Loucy (cell line): ENCODE results near the gene CDH12.

Experiments
- CTCF ChIP-seq: fragments of 200-600 bp; sonication (generic); conservative IDR thresholded peaks from 2 replicates; pipeline ENCODE4 v1.5.1; 2014; ENCODE audit warnings: mild to moderate bottlenecking, antibody characterized with exemption, low read length
- EZH2phosphoT487 ChIP-seq: fragments of 200-600 bp; IDR thresholded peaks from 2 replicates; pipeline ENCODE4 v1.6.1; 2018; ENCODE audit warnings: antibody characterized with exemption, mild to moderate bottlenecking, moderate library complexity, borderline replicate concordance

GRCh38 chr5:22593592-22593991 is 259.6 kb downstream of the CDH12 start:
- TF ChIP-seq CTCF = no peak
- no peak for TF ChIP-seq EZH2phosphoT487
